Left colon (tissue), 2 donors: ENCODE measurements around the gene EPHA6. TPM values are rescaled to one million over a fixed set of nuclear protein-coding genes. Genes with fewer than 3 reads are reported as not detected.

Experiments
- ATAC-seq: fragments of 200-7000 bp; cut with Tn5 transposase; one replicate; pipeline ENCODE4 v1.9.1; 2020; ENCODE audit warnings: mild to moderate bottlenecking, moderate library complexity
- DNase-seq, 2 donors: peaks; one replicate each; pipeline ENCODE4 v3.0.0-alpha.2; 2020
- intact Hi-C, 2 donors: fragments of 100-400 bp; cut with DNase I in 1 of 2; cut with micrococcal nuclease in 1 of 2; formaldehyde crosslinking; loops; one replicate each; pipeline versions ENCODE4 v1.11.2 to v1.14.0; 2022; cut with DNase I, micrococcal nuclease
- total RNA-seq, 2 donors: library from RNA; stranded (reverse); fragmentation: NEBNext Ultra II Directional; extraction: Animal tissue kit (Norgen Biotek cat#: 25700); gene quantifications; one replicate each; pipeline ENCODE4 v1.2.1, GENCODE V29; 2021
- donor health status: DM: no; HTN: no; CAD: no.
- donor health status: DM: yes; HTN: yes; CAD: no.

EPHA6 gene
- total RNA-seq, 2 donors from 2014 or later = 0.18 to 3.7 TPM

DNA sequence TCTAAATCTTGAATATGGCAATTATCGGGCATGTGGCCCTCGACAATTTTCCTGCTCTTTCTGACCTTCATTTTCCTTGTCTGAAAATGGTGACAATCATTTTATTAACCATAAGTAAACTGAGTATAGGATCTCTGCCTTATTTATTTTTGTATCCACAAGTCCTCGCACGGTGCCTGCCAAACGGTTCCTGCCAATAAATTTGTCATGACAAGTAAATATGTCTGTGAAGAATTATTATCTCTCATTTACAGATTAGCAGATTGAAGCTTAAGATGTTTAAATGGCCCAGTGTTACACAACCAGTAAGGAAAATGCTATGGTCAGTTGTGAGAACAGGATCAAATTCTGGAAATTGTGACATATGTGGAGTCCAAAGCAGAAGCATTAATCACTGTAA lies 884.3 kb downstream of the EPHA6 start:
- DNase-seq (no peak), ATAC-seq (no peak)
- intact Hi-C loops = no loop called here

DNA sequence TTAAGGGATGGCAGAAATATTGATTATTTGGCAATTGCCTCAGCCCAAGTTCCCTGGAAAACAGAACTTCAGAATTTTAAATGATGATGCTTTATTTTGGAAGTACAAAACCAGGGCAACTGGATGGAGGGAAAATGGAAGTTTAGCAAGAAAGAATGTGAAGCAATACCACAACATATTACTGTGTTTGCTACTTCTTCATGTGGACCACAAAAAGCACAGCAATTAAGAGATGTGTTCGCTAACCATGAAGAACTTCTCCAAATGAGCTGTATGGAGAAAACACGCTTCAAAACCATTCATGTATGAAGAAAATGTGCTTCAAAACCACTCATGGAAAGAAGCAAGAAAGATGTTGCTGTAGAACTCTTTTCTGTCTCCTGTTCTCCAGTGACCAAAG lies 885.5 kb downstream of the EPHA6 start:
- DNase-seq (no peak), ATAC-seq (no peak)
- intact Hi-C loops = no loop called here

- ATAC-seq (no peak), DNase-seq (no peak)
- intact Hi-C loops = no loop called here
Observed at GRCh38 chr3:97705764-97706163, 891.4 kb downstream of the EPHA6 start.

DNA sequence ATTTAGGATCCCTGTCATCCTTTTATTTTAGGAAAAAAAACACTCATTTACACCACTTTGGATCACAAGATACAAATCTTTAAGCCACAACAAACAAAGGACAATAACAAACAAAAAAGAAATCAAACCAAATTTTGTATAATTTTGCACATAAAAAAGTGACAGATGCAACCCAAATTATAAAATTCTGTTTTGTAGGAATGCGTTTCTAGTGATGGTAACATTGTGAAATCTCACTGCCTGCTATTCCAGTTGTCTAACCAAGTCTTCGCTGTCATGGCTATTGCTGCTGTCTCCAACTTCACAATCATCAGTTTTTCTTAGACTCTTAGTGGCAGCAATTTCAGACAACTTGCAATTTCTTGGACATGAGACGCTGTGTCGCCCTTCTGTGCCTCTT lies 891.8 kb downstream of the EPHA6 start:
- intact Hi-C loops = no loop called here
- no peak for ATAC-seq
- no peak for DNase-seq

DNA sequence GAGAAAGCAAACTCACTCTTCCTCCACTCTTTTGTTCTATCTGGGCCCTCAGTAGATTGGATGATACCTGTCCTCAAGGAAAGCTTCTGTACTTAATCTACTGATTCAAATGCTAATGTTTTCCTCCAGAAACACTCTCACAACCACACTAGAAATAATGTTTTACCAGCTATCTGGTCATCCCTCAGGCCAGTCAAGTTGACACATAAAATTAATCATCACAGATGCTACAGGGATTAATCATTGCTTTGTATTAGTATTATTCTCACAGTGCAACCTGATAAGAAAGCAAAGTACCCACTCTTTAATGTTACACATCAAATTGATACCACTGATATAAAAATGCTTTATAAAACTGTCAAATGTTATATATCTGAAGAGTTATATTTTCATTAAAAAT lies 897.3 kb downstream of the EPHA6 start:
- intact Hi-C loops = no loop called here
- DNase-seq (no peak), ATAC-seq (no peak)

GRCh38 chr3:97712919-97713318 lies 898.5 kb downstream of the EPHA6 start:
- DNase-seq = no peak
- no peak for ATAC-seq
- intact Hi-C loops = no loop called here

DNA sequence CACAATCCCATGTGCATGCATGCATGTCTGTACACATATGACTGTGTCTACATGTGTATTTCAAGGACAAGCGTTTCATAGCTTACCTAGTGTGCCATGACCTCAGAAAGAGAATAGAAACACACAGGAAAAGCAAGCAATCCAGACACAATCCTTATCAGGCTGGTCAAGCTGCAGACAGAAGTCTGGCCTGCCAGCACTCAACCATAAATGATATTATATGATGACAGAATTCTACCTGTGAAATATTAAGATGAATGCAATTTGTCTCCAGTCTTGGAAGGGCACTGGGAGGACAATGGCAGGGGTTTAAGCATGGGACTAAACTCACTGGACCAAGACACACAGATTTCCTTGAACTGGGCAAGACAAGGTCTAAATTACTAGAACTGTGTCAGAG lies 899.2 kb downstream of the EPHA6 start:
- intact Hi-C loops = no loop called here
- ATAC-seq (no peak), DNase-seq (no peak)

DNA sequence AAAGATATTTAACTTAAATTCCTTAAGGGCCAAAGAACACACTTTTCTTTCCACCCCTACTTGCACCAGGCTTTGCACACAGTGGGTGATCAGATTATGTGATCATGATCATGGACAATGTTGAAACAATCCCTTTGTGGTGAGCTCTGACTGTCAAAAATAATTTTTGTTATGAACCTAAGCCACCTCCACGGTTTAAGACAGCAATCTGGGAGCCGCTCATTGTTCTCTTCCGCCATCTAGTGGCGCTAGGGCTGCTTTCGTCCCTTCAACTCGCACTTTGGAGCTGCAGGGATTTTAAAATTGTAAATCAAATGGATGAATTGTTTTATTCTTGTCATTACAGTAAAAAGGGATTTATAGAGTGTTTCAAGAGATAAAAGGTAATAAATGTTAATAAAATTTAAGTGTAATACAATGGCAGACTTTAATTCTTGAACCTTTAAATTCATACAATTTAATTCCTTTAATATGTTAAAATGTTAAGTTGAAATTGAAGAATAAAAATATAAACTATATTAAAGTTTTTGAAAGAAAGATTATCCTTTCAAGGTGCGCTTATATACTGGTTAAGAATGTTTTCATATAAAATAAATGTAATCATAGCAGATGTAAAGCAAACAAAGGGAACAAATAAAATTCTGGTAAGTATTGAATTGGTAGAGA lies 904.9 kb downstream of the EPHA6 start:
- intact Hi-C loops = no loop called here
- ATAC-seq (peak; percentile 76), DNase-seq (peak; percentile 47 to 73)

DNA sequence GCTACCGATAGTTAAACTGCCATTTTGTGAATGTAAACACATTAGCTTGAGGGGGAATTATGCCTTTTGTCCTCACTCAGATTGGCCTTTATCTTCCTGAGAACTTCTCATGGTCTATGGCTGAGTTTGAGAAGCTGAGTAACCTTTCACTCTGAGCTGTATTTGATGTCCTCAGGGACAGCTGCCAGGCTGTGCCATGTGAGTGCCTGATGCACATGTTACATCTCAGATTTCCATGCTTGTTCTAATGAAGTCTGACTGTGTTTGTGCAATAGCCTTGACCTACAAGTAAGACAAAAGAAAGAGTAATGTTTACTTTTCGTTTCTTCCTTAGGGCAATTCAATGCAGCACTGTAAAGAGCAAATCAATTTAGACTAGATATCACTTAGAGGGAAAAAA lies 906.0 kb downstream of the EPHA6 start:
- ATAC-seq (no peak), DNase-seq (no peak)
- intact Hi-C loops = loop anchor here in 1 of 2 donors (10.0 kb wide), 1 partner anchor 856 kb away; no protein-coding TSS in a partner anchor

- intact Hi-C loops = loop anchor here in 1 of 2 donors (10.0 kb wide), 1 partner anchor 857 kb away; no protein-coding TSS in a partner anchor
- peak in 1 of 2 donors; percentile 3 for DNase-seq
Observed at GRCh38 chr3:97721446-97721845, 907.1 kb downstream of the EPHA6 start.

DNA sequence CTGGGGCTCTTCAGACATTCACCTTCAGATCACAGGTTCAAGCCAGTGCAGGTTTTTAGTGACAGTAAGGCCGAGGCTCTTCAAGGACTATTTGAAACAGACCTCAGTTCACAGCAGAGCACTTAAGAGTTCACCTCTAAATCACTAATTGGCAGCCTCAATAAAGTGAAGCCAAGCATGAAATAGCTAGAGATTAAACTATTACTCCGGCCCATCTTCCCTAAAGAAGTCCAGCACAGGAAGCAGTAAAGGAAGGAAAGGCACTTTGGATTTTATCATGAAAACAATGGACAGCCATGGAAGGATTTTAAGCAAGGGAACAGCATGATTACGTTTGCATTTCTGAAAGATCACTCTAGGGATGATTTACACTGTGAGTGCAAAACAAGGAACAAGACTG lies 922.5 kb downstream of the EPHA6 start:
- DNase-seq (no peak), ATAC-seq (no peak)
- intact Hi-C loops = no loop called here

More at GRCh38 chr3:97721446-97721845, 907.1 kb downstream of the EPHA6 start:
- ATAC-seq = peak; percentile 40

- no peak for DNase-seq
- no peak for ATAC-seq
- intact Hi-C loops = no loop called here
Observed at GRCh38 chr3:97738761-97739160, 924.4 kb downstream of the EPHA6 start.

DNA sequence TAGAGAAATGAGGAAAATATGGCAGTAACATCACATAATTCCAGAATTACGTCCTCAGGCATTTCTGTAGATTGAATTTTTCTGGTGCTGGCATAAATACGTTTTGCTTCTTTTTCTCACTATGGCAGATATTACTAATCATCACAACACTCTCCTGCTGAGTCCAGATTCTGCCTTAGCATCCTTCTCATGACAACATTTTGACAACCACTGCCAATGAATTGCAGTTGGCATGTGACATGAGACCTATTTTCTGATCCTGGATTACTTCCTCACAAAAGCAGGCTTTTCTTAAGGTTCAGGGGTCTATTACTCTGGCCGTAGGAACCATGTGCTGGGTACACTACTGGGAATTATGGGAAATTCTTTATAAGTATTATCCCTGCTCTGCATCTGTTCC lies 927.6 kb downstream of the EPHA6 start:
- DNase-seq (no peak), ATAC-seq (no peak)
- intact Hi-C loops = no loop called here

DNA sequence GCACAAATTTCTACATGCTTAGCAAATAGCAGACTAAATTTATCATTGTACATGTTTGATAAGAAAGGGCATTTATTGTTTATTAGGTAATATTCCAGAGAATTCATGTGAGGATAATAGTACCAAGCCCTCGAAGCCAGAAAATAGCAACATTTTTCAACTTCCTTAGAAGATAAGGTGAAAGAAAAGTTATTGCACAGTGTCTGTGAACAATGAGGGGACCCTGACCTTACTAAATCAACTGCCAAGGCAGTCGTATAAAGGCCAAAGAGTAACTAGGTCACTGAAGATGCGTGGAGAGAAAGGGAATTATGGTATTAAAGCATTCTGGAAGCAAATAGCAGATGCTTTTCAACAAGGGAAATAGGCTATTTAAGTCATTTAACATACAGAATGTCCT lies 929.9 kb downstream of the EPHA6 start:
- intact Hi-C loops = no loop called here
- no peak for DNase-seq
- no peak for ATAC-seq

- ATAC-seq = no peak
- no peak for DNase-seq
- intact Hi-C loops = no loop called here
Observed at GRCh38 chr3:97763586-97764406, 949.4 kb downstream of the EPHA6 start.

DNA sequence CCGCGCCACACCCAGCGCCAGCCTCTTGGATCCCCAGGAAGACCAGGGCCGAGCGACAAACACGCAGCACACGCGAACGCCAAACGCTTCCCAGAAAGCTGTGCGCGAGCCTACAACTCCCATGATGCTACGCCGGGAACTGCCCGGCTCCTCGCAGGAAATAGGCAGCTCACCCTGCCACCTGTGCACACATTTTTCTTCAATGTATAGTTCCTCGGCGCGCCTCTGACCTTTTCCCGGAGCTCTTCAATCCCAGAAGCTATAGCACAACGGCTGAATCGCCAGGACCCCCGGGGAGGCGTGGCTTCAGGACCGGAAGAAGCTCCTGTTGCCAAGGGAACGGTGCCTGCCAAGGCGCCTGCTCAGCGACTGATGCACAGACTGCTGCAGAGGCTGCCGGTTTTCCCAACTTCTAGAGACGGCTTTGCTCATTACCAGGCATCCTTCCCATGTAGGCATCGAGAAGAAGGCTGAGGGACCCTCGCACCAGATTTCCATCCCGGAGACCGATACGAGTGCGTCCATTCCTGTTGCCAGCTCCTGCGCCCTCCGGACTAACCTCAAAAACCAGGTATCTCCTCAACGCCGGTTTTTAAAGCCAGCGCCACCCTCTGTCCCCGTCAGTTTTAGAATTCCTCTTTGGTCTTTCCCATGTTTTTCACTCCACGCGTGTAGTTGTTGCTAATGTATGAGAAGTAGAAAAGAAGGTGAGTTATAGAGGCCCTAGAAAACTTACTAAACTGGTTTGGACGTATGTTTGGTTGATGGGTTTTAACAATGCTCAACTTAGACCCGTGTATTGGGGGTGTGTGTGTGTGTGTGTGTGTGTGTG lies 950.2 kb downstream of the EPHA6 start, which contains the start of gene ARL6:
Gene ARL6, plus strand, starts transcription at position 352 of the 832 bp plus-strand sequence. CDS start 3,350 bp downstream, outside the sequence.
- ATAC-seq = peak; percentile 99
- DNase-seq = peak; percentile 84 to 86
- intact Hi-C loops = no loop called here

- ATAC-seq (no peak), DNase-seq (no peak)
- intact Hi-C loops = no loop called here
Observed at GRCh38 chr3:97765336-97765735, 950.9 kb downstream of the EPHA6 start.

DNA sequence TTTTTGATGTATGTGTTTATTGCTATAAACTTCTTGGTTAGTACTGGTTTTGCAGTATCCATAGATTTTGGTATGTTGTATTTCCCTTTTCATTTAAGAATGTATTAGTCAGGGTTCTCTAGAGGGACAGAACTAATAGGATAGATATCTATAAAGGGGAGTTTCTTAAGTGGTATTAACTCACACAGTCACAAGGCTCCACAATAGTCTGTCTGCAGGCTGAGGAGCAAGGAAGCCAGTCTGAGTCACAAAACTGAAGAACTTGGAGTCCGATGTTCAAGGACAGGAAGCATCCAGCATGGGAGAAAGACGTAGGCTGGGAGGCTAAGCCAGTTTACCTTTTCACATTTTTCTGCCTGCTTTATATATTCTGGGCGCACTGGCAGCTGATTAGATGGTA lies 958.5 kb downstream of the EPHA6 start:
- intact Hi-C loops = no loop called here
- DNase-seq = no peak
- ATAC-seq = no peak

- DNase-seq = no peak
- no peak for ATAC-seq
- intact Hi-C loops = no loop called here
Observed at GRCh38 chr3:97778152-97778551, 963.8 kb downstream of the EPHA6 start.
